B cell (primary cell): Measurements from ENCODE around the gene MST1R.

ENCODE experiments used
- EZH2 ChIP-seq: IDR thresholded peaks from 2 replicates; pipeline ENCODE4 v1.6.1; 2012; ENCODE audit warnings: borderline replicate concordance, low read depth, mild to moderate bottlenecking, moderate library complexity, low read length; ENCODE audit not compliant: insufficient read depth, poor library complexity, severe bottlenecking
- TF ChIP-seq, protein P1 (sequence below): fragments of 200-600 bp; IDR thresholded peaks from one replicate; pipeline ENCODE4 v1.8.0; 2022; ENCODE audit warnings: antibody characterized with exemption, mild to moderate bottlenecking

DNA sequence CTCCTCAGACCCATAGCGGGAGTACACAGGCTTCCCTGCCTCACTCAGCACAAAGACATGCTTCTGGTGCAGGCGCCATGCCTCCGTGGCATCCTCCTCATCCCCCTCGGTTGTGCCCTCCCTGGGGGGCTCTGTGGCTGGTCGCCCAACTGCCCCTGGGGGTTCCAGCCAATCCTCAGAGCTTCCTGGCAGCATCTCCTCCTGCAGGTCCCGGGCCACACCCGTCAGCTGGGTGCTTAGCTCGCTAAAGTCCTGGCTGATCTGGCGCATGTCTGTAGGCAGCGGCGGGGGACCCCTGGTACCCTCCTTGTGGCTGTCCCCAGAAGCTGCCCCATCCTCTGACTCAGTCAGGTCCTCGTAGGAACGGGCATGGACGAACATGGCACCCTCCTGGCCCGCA, 7.9 kb upstream of the MST1R start:
- TF ChIP-seq, protein P1, sequence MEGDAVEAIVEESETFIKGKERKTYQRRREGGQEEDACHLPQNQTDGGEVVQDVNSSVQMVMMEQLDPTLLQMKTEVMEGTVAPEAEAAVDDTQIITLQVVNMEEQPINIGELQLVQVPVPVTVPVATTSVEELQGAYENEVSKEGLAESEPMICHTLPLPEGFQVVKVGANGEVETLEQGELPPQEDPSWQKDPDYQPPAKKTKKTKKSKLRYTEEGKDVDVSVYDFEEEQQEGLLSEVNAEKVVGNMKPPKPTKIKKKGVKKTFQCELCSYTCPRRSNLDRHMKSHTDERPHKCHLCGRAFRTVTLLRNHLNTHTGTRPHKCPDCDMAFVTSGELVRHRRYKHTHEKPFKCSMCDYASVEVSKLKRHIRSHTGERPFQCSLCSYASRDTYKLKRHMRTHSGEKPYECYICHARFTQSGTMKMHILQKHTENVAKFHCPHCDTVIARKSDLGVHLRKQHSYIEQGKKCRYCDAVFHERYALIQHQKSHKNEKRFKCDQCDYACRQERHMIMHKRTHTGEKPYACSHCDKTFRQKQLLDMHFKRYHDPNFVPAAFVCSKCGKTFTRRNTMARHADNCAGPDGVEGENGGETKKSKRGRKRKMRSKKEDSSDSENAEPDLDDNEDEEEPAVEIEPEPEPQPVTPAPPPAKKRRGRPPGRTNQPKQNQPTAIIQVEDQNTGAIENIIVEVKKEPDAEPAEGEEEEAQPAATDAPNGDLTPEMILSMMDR: no peak
- TF ChIP-seq EZH2: no peak
